NCI-H1694 treated with DMSO at 0.1 percent for 48 hours (cell line): ENCODE data around the gene C1orf35.
"Not testable (repeated sequence)": the region's sequence is repeated elsewhere in the genome, so short reads cannot be mapped to it uniquely, and the experiment has no call there.

Experiments used
- DNase-seq: peaks from one replicate; lab custom pipeline; 2025; lab: John Stamatoyannopoulos, UW

C1orf35 gene

GRCh38 chr1:228142155-228142691 lies 39.1 kb upstream of the C1orf35 start:
- DNase-seq, result no peak

GRCh38 chr1:228141226-228142044 lies 38.3 kb upstream of the C1orf35 start:
- no peak for DNase-seq

- DNase-seq, result no peak
Observed at GRCh38 chr1:228140724-228141225, 37.6 kb upstream of the C1orf35 start.

GRCh38 chr1:228139931-228140723 lies 37.0 kb upstream of the C1orf35 start, which contains the start of gene GUK1:
Gene GUK1, plus strand, starts transcription at chr1:228140279. Its CDS starts 24 bp downstream, at chr1:228140303.
- DNase-seq, result peak; percentile 97

- no peak for DNase-seq
Observed at GRCh38 chr1:228139406-228139930, 36.3 kb upstream of the C1orf35 start.

GRCh38 chr1:228136901-228137300 lies 33.8 kb upstream of the C1orf35 start:
- no peak for DNase-seq

- DNase-seq, result no peak
Observed at GRCh38 chr1:228134591-228134990, 31.5 kb upstream of the C1orf35 start.

- DNase-seq, result no peak
Observed at GRCh38 chr1:228131766-228132165, 28.6 kb upstream of the C1orf35 start.

- DNase-seq, result no peak
Observed at GRCh38 chr1:228125185-228125584, 22.1 kb upstream of the C1orf35 start.

- no peak for DNase-seq
Observed at GRCh38 chr1:228123505-228123904, 20.4 kb upstream of the C1orf35 start.

- no peak for DNase-seq
Observed at GRCh38 chr1:228122921-228123441, 19.9 kb upstream of the C1orf35 start.

- no peak for DNase-seq
Observed at GRCh38 chr1:228120857-228121489, 17.8 kb upstream of the C1orf35 start.

- no peak for DNase-seq
Observed at GRCh38 chr1:228120351-228120750, 17.2 kb upstream of the C1orf35 start.

- no peak for DNase-seq
Observed at GRCh38 chr1:228118040-228118439, 14.9 kb upstream of the C1orf35 start.

GRCh38 chr1:228117335-228117734 lies 14.2 kb upstream of the C1orf35 start:
- no peak for DNase-seq

- DNase-seq, result no peak
Observed at GRCh38 chr1:228114827-228115226, 11.7 kb upstream of the C1orf35 start.

GRCh38 chr1:228112617-228113016 lies 9.5 kb upstream of the C1orf35 start:
- no peak for DNase-seq

GRCh38 chr1:228112167-228112566 lies 9.0 kb upstream of the C1orf35 start:
- DNase-seq, result no peak

- not testable (repeated sequence) for DNase-seq
Observed at GRCh38 chr1:228111315-228111714, 8.2 kb upstream of the C1orf35 start.

GRCh38 chr1:228110556-228110955 lies 7.4 kb upstream of the C1orf35 start:
- no peak for DNase-seq

GRCh38 chr1:228109962-228110488 lies 6.9 kb upstream of the C1orf35 start:
- DNase-seq, result no peak
